ENCODE measurements around the gene SPACA7. TPM values are rescaled to one million over a fixed set of nuclear protein-coding genes. Genes with fewer than 3 reads are reported as not detected.

Gene SPACA7, protein sequence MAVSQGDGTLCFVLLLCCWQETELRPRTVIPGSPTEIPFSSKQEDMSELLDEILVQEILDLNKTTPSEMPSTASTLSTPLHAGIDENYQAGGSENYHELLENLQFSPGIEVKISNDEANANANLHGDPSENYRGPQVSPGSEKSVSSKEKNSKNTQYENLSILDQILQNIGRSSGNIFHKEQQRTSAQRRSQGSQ
- not detected in 2 replicates for total RNA-seq

DNA sequence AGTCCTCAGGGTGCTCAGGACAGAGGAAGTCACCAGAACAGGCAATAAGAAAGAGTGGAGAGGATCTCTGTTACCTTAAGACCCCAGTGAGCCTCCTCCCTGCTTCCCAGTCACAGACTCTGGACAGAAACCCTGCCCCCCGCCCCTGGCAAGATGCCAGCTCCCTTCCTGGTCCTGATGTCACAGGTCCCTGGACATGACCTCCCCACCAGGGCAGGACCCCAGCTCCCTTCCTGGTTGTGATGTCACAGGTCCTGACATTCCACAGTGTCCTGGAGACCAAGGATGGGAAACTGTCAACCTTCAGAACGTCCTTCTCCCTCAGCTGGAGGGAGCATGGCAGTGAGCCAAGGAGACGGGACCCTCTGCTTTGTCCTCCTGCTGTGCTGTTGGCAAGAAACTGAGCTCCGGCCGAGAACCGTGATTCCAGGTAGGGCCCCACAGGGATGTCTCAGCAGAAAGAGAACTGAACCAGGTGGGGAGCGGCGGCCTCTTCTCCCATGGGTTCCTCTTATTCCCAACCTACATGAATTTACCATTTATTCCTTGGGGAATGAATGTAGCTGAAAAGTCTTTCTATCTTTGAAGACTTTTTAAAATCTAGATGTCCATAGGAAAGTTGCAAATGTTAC lies at the start of gene SPACA7:
TSS of gene SPACA7 (plus strand) at position 306 of the 632 bp plus-strand sequence. CDS start at position 337, 31 bp downstream.

Other genes starting within 250 kb of the SPACA7 start
- gene TUBGCP3, start 211.8 kb downstream of the SPACA7 start, total RNA-seq, result 14.0 and 30.4 TPM in 2 replicates